Type B pancreatic cell (in vitro differentiated cells): ENCODE measurements around the gene NR2E1. TPM values are rescaled to one million over a fixed set of nuclear protein-coding genes. Genes with fewer than 3 reads are reported as not detected.

Experiments
- DNase-seq: peaks from one replicate; pipeline ENCODE4 v3.0.0; 2021; ENCODE audit warnings: mixed read lengths; ENCODE audit not compliant: unreplicated experiment; ENCODE audit errors: extremely low spot score
- H3K27ac Mint-ChIP-seq: 2 replicates; pipeline ENCODE4 v1.8.0; 2021; ENCODE audit warnings: mild to moderate bottlenecking, mixed read lengths
- H3K27me3 Mint-ChIP-seq: 2 replicates; pipeline ENCODE4 v1.8.0; 2021; ENCODE audit warnings: mixed read lengths
- H3K36me3 Mint-ChIP-seq: 2 replicates; pipeline ENCODE4 v1.8.0; 2021; ENCODE audit warnings: mixed read lengths
- H3K4me1 Mint-ChIP-seq: one replicate; pipeline ENCODE4 v1.8.0; 2021; ENCODE audit warnings: mixed read lengths; ENCODE audit not compliant: unreplicated experiment
- H3K4me3 Mint-ChIP-seq: 2 replicates; pipeline ENCODE4 v1.8.0; 2021; ENCODE audit warnings: mild to moderate bottlenecking, mixed read lengths
- H3K9me3 Mint-ChIP-seq: 2 replicates; pipeline ENCODE4 v1.8.0; 2021; ENCODE audit warnings: mixed read lengths
- CTCF ChIP-seq: fragments of 200-600 bp; sonication (generic); conservative IDR thresholded peaks from 2 replicates; pipeline ENCODE4 v1.5.0; 2021; ENCODE audit warnings: antibody characterized with exemption, mild to moderate bottlenecking
- long read RNA-seq: library from polyadenylated mRNA; unstranded; transcript quantifications from one replicate; pipeline ENCODE4 v2.0.0, GENCODE V29; 2020
- total RNA-seq: library from RNA; stranded (reverse); gene quantifications from 2 replicates; pipeline ENCODE4 v1.2.1, GENCODE V29; 2021; ENCODE audit warnings: low replicate concordance

Gene NR2E1
- 0.26 TPM in 1 of 2 replicates, not detected in the other for total RNA-seq
- long read RNA-seq: 0 reads

GRCh38 chr6:108165714-108166663 lies at the start of gene NR2E1:
NR2E1 (plus strand) TSS chr6:108166022; CDS start chr6:108166766, 744 bp downstream.
- H3K9me3 Mint-ChIP-seq: no peaks in the 10 kb centered on the region
- peaks cover 97% of the 10 kb centered on the region for H3K27me3 Mint-ChIP-seq
- peak within 1 kb of the TSS; percentile 76 for H3K4me3 Mint-ChIP-seq
- H3K4me1 Mint-ChIP-seq: peaks cover 37% of the 10 kb centered on the region
- TF ChIP-seq CTCF: peak; percentile 23
- DNase-seq: no peak
- no peaks in the 10 kb centered on the region for H3K36me3 Mint-ChIP-seq
- H3K27ac Mint-ChIP-seq: peak within 1 kb of the TSS; percentile 35

- H3K27me3 Mint-ChIP-seq: peaks cover 96% of the 10 kb centered on the region
- H3K36me3 Mint-ChIP-seq: peaks cover 4% of the 10 kb centered on the region
- TF ChIP-seq CTCF: no peak
- DNase-seq: no peak
- peak overlapping the region; percentile 89 for H3K4me3 Mint-ChIP-seq
- H3K27ac Mint-ChIP-seq: peak overlapping the region; percentile 36
- peaks cover 33% of the 10 kb centered on the region for H3K4me1 Mint-ChIP-seq
- no peaks in the 10 kb centered on the region for H3K9me3 Mint-ChIP-seq
These were observed 49.0 kb upstream of the NR2E1 start for GRCh38 chr6:108116546-108117426.

- no peaks in the 10 kb centered on the region for H3K9me3 Mint-ChIP-seq
- peaks cover 4% of the 10 kb centered on the region for H3K36me3 Mint-ChIP-seq
- peaks cover 96% of the 10 kb centered on the region for H3K27me3 Mint-ChIP-seq
- H3K27ac Mint-ChIP-seq: peak overlapping the region; percentile 4
- no peak for TF ChIP-seq CTCF
- no peak for DNase-seq
- H3K4me3 Mint-ChIP-seq: peak overlapping the region; percentile 87
- H3K4me1 Mint-ChIP-seq: peaks cover 33% of the 10 kb centered on the region
These were observed 48.1 kb upstream of the NR2E1 start for GRCh38 chr6:108117427-108118358.

- no peak for DNase-seq
- H3K4me1 Mint-ChIP-seq: peaks cover 31% of the 10 kb centered on the region
- H3K36me3 Mint-ChIP-seq: peaks cover 4% of the 10 kb centered on the region
- no peak overlapping the region for H3K27ac Mint-ChIP-seq
- H3K9me3 Mint-ChIP-seq: no peaks in the 10 kb centered on the region
- H3K27me3 Mint-ChIP-seq: peaks cover 96% of the 10 kb centered on the region
- no peak for TF ChIP-seq CTCF
- H3K4me3 Mint-ChIP-seq: peak overlapping the region; percentile 89
These were observed 47.5 kb upstream of the NR2E1 start for GRCh38 chr6:108118359-108118724.
